ENCODE measurements around the gene DDX60.

The DDX60 gene

GRCh38 chr4:168174308-168174707 lies 144.2 kb downstream of the DDX60 start:
- H3K9ac ChIP-seq = no peak overlapping the region
- TF ChIP-seq CTCF (IDR thresholded peaks at IDR 0.05) = no peak

GRCh38 chr4:168167714-168168284 lies 150.8 kb downstream of the DDX60 start:
- no peak overlapping the region for H3K4me3 ChIP-seq (ENCODE audit: low read depth, low read length)
- H3K4me1 ChIP-seq = no peaks in the 10 kb centered on the region
- H2AFZ ChIP-seq = no peak overlapping the region
- no peaks in the 10 kb centered on the region for H3K27me3 ChIP-seq (ENCODE audit: control insufficient read depth, insufficient read depth, low read length)
- H3K79me2 ChIP-seq = no peaks in the 10 kb centered on the region
- H3K9me3 ChIP-seq (ENCODE audit: control insufficient read depth, low read length) = no peaks in the 10 kb centered on the region
- H3K4me2 ChIP-seq (ENCODE audit: low read length) = no peak overlapping the region
- H3K27ac ChIP-seq = no peak overlapping the region
- H3K9ac ChIP-seq = no peak overlapping the region
- no peaks in the 10 kb centered on the region for H3K36me3 ChIP-seq (ENCODE audit: control insufficient read depth, insufficient read depth, low read length)
- TF ChIP-seq CTCF (IDR thresholded peaks at IDR 0.05) = no peak

More at GRCh38 chr4:168174308-168174707, 144.2 kb downstream of the DDX60 start:
- no peaks in the 10 kb centered on the region for H3K27me3 ChIP-seq (ENCODE audit: control insufficient read depth, insufficient read depth, low read length)
- no peaks in the 10 kb centered on the region for H3K36me3 ChIP-seq (ENCODE audit: control insufficient read depth, insufficient read depth, low read length)
- no peaks in the 10 kb centered on the region for H3K4me1 ChIP-seq
- no peaks in the 10 kb centered on the region for H3K9me3 ChIP-seq (ENCODE audit: control insufficient read depth, low read length)
- no peaks in the 10 kb centered on the region for H3K79me2 ChIP-seq
- no peak overlapping the region for H3K4me2 ChIP-seq (ENCODE audit: low read length)
- no peak overlapping the region for H3K4me3 ChIP-seq (ENCODE audit: low read depth, low read length)
- no peak overlapping the region for H3K27ac ChIP-seq
- H2AFZ ChIP-seq = no peak overlapping the region
